LNCaP clone FGC (cell line): ENCODE measurements around the gene UBA3.

Experiments used
- DNase-seq: peaks from one replicate; pipeline ENCODE4 v3.0.0-alpha.2; 2011; ENCODE audit warnings: low read depth
- H3K4me3 ChIP-seq: 2 replicates; pipeline ENCODE4 v1.5.1; 2011; ENCODE audit warnings: mild to moderate bottlenecking, low read depth, low read length, control low read depth
- CTCF ChIP-seq: IDR thresholded peaks from 2 replicates; pipeline ENCODE4 v1.5.1; 2012; ENCODE audit warnings: mild to moderate bottlenecking; ENCODE audit not compliant: control insufficient read depth, insufficient read depth; ENCODE audit errors: extremely low read depth

UBA3 gene

GRCh38 chr3:69115731-69116130 lies 35.6 kb upstream of the UBA3 start:
- no peak for TF ChIP-seq CTCF
- H3K4me3 ChIP-seq: no peak overlapping the region
- DNase-seq: no peak

- TF ChIP-seq CTCF: no peak
Measured at GRCh38 chr3:69113536-69113935, 33.4 kb upstream of the UBA3 start.

DNA sequence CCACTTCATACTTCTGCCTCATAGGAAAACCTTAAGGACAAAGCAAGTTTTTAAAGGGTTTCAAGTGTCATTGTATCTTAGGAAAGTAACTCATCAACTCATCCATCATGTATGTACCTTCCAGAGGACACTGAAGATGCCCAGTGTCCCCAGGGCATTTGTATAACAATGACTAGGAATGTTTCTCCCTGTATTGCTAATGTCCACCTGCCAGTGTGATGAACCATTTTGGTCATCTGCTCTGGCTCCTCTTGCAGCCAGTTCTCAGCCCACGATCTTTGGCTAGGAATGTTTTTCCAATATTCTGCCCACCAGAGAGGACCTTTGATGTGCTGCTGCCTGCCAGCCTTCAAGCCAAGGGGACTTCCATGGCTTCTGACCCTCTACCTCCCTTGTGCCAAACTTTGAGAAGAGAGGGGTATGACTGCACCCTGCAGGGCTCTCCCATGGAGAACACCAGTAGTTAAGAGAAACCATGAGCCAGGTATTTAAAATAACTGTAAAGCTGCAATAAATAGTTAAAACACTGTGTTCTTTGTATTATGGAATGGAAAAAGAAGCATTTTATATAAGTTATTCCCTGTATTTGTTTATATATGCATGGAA lies 30.9 kb upstream of the UBA3 start:
- H3K4me3 ChIP-seq: no peak overlapping the region
- no peak for DNase-seq
- no peak for TF ChIP-seq CTCF

More at GRCh38 chr3:69113536-69113935, 33.4 kb upstream of the UBA3 start:
- no peak overlapping the region for H3K4me3 ChIP-seq
- no peak for DNase-seq

GRCh38 chr3:69108811-69109210 lies 28.6 kb upstream of the UBA3 start:
- H3K4me3 ChIP-seq: no peak overlapping the region
- TF ChIP-seq CTCF: no peak
- no peak for DNase-seq

DNA sequence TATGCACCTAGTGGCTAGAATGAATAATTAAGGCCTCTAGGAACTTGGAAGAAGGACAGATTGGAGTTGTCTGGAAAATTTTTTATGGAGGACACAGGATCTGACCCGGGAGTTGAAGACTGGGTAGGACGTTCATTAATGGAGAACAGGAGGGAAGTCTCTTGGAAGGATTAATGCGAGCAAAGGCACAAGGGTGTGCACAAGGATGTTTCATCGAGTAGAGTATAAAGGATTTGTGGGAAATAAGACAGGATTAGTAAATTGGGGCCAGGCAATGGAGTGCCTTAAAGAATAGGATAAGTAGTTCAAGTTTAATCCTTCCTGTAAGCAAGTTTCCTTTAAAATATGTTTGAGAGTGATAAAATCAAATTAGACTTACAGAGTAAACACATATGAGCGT lies 27.7 kb upstream of the UBA3 start:
- no peak for DNase-seq
- TF ChIP-seq CTCF: no peak
- H3K4me3 ChIP-seq: no peak overlapping the region

DNA sequence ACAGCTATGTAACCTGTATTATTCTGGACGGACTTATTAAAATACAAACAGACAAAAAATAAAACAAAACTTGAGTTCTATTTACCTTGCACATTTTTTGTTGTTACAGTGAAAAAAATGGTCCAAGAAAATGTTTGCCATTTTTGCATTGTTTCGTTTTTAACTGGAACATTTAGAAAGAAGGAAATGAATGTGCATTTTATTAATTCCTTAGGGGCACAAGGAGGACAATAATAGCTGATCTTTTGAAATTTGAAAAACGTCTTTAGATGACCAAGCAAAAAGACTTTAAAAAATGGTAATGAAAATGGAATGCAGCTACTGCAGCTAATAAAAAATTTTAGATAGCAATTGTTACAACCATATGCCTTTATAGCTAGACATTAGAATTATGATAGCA lies 25.2 kb upstream of the UBA3 start:
- no peak for DNase-seq
- TF ChIP-seq CTCF: no peak
- H3K4me3 ChIP-seq: no peak overlapping the region

- H3K4me3 ChIP-seq: no peak overlapping the region
- no peak for DNase-seq
- TF ChIP-seq CTCF: no peak
Measured at GRCh38 chr3:69104586-69104985, 24.4 kb upstream of the UBA3 start.
